Stimulated activated CD8-positive, alpha-beta memory T cell treated with anti-CD3 and anti-CD28 coated beads, Interleukin-7, amount 100 ng/mL, for 48 hours (primary cell): ENCODE results near the gene ZNF808.
"Not testable (repeated sequence)": the region's sequence is repeated elsewhere in the genome, so short reads cannot be mapped to it uniquely, and the experiment has no call there.

Experiments used
- DNase-seq, 2 donors: peaks; one replicate each; pipeline ENCODE4 v3.0.0-alpha.2; 2020; ENCODE audit warnings: low read depth in 1 of 2; ENCODE audit errors: extremely low read depth in 1 of 2

ZNF808 gene

DNA sequence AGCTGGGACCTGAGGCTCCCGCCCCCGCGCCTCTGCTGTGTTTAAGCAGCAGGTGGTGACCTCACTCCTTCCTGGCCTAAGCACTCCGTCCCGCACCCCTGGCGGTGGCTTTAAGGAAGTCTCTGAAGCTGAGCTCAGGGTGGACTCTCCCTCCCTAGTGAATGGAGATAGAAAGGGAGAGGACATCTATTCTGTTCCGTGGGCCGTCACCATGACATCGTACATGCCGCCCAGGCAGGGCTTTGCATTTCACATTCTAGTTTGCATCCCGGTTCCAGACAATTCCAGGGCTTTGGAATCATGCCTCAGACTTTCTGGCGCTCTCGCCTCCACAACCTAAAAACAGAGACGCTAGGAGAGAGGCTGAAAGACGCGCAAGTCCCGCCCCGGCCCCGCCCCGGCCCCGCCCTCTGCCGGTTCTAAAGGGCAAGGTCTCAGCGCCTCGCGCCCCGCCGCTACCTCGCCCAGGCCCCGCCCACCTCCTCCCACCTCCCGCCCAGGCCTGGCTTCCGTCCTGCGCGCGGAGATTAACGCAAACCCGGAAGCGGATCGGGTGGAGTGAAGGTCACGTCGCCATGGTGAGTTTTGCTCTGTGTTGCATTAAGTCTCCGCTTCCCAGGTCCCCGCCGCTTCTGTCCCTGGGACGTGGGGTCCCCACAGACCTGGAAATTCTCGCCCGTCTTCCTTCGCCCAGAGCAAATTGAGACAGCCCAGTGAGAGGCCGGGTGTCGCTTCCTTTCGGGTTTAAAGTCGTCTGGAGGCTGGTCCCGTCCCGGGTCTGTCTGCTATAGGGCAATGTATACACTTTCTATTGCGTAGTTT lies at the start of gene ZNF808:
Gene ZNF808 (plus strand): TSS at position 535 of the 822 bp plus-strand sequence. CDS start 15,617 bp downstream, outside the sequence.
- DNase-seq, result peak; percentile 89 to 94

- not testable (repeated sequence) for DNase-seq
These were observed 43.2 kb upstream of the ZNF808 start for GRCh38 chr19:52484111-52484743.

DNA sequence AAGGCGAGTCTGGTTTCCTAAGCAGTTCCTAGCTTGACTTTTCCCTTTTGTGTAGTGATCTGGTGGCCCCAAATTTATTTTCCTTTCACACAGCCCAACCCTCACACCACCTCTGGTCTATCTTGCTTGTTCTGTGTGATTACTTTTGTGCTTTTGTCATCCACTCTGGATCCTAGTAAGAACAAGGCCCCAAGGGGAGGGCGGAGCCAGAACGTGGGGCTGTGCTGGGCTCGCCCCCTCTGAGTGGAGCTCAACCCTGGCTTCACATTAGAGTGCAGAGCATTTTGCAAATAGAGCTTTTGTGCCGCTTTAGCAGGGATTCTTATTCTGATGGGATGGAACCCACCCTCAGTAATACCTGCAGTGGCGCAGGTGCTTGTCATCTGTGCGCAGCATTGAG lies 42.4 kb upstream of the ZNF808 start:
- not testable (repeated sequence) for DNase-seq

DNA sequence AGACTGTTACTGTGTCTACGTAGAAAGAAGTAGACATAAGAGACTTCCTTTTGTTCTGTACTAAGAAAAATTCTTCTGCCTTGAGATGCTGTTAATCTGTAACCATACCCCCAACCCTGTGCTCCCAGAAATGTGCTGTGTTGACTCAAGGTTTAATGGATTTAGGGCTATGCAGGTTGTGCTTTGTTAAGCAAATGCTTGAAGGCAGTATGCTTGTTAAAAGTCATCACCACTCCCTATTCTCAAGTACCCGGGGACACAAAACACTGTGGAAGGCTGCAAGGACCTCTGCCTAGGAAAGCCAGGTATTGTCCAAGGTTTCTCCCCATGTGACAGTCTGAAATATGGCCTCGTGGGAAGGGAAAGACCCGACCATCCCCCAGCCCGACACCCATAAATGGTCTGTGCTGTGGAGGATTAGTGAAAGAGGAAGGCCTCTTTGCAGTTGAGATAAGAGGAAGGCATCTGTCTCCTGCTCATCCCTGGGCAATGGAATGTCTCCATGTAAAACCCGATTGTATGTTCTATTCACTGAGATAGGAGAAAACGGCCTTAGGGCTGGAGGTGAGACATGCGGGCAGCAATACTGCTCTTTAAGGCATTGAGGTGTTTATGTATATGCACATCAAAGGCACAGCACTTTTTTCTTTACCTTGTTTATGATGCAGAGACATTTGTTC lies 41.8 kb upstream of the ZNF808 start:
- DNase-seq, result not testable (repeated sequence)

GRCh38 chr19:52492201-52492993 lies 35.1 kb upstream of the ZNF808 start:
- DNase-seq, result no peak

DNA sequence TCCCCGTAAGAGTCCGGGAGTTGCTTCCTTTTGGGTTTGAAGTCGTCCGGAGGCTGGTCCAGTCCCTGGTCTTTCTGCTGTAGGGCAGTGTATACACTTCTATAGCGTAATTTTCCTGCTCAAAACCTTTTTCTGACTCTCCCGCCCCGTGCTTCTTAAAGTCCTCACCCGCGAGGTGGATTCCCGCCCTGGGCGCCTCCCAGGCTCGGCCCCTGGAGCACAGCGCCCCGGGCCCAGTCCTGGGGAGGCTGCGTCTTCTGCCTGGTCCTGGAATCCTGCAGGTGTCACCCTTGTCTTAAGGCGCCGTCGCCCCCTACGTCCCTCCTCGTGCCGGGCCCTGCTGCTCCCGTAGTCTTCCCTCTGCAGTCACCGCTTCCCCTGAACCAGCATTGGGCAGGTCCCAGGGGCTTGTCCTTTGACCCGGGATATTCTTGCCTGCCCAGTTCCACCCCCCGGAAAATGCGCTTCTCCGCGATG lies 34.4 kb upstream of the ZNF808 start:
- DNase-seq, result no peak

DNA sequence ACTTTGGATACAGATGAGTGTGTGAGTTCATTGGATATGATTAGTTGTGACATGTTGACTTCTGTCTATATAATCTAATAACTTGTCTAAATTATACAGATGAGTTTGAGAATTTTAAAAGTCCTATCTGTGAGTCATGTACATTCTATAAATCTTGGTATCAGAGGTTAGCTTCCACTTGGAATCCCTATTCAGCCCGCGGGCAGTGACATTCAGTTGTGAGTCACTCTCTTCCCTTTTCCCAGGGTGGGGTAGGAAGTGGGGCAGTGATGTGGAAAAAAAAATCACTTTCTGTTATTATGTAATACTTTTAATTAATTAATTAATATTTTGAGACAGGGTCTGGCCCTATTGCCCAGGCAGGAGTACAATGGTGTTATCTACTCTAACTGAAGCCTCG lies 33.0 kb upstream of the ZNF808 start:
- DNase-seq, result no peak

GRCh38 chr19:52498571-52498970 lies 28.9 kb upstream of the ZNF808 start:
- no peak for DNase-seq

- DNase-seq, result not testable (repeated sequence)
These were observed 27.0 kb upstream of the ZNF808 start for GRCh38 chr19:52500474-52500873.

DNA sequence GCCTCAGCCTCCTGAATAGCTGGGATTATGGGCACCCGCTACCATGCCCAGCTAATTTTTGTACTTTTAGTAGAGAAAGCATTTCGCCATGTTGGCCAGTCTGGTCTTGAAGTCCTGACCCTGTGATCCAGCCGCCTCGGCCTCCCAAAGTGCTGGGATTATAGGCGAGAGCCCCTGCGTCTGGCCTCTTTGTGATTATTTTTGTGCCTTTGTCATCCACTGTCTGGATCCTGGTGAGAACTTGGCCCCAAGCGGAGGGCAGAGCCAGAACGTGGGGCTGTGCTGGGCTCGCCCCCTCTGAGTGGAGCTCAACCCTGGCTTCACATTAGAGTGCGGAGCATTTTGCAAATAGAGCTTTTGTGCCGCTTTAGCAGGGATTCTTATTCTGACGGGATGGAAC lies 26.5 kb upstream of the ZNF808 start:
- DNase-seq, result not testable (repeated sequence)

DNA sequence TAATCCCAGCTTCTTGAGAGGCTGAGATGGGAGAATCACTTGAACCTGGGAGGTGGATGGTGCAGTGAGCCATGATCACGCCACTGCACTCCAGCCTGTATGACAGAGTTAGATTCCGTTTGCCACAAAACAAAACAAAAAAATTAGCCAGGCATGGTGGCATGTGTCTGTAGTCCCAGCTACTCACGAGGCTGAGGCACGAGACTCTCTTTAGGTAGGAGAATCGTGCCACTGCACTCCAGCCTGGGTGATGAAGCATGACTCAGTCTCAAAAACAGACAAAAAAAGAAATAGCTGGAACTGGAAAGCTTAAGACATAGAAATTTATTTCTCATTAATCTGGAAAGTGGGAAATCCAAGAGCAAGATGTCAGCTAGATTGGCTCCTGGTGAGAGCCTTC lies 20.2 kb upstream of the ZNF808 start:
- DNase-seq, result no peak

DNA sequence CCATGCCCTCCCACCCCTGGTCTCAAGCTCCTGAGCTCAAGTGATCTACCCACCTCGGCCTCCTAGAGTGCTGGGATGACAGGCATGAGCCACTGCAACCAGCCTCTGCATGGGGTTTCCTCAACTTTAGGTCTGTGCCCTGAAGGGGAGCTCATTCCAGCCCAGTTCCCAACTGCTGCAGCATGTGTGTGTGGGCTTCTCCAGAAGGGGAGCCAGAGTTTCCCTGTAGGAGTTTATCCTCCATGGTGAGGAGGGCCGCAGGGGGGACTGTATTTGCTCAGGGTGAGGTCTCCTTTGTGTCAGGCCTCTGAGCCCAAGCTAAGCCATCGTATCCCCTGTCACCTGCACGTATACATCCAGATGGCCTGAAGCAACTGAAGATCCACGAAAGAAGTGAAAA lies 11.3 kb upstream of the ZNF808 start:
- DNase-seq, result no peak

GRCh38 chr19:52518646-52519045 lies 8.8 kb upstream of the ZNF808 start:
- DNase-seq, result no peak

- DNase-seq, result not testable (repeated sequence)
These were observed 8.3 kb upstream of the ZNF808 start for GRCh38 chr19:52519175-52519574.

GRCh38 chr19:52520013-52520412 lies 7.5 kb upstream of the ZNF808 start:
- no peak for DNase-seq

DNA sequence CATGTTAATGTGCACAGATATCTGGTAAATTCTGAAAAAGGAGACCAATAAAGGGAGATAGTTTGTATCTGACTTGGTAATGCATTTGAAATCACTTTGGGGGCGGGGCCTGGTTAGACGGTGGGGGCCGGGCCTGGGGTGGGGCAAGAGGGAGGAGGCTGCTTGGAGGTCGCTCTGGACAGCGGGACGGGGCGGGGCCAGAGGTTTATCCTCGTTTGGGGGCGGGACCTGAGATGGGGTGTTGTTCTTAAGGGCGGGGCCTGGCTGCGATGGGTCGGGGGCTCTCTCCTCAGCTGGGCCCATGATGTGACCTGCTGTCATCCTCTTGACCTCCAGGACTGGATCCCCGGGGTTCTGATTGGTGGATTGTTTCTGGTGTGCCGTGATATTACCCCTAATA lies 4.9 kb upstream of the ZNF808 start:
- DNase-seq, result no peak

GRCh38 chr19:52524086-52524485 lies 3.4 kb upstream of the ZNF808 start:
- no peak for DNase-seq

- no peak for DNase-seq
These were observed 486 bp downstream of the ZNF808 start for GRCh38 chr19:52527956-52528351.

DNA sequence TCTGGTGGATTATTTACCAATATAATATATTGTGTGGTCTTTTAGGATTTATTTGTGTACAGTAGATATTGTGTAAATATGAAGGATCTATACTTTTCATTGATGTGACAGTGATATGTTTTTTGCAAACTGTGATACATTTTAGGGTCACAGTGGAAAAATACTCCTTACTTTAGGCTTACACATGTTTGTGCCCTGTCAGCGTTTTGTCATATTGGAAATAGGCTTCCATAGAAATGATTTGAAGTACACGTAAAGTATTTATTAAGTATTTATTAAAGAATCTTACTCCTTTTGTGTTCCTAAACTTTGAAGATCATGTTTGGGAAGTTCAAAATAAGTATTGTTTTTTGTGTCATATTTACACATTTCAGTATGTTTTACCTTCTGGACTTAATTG lies 5.0 kb downstream of the ZNF808 start:
- no peak for DNase-seq

DNA sequence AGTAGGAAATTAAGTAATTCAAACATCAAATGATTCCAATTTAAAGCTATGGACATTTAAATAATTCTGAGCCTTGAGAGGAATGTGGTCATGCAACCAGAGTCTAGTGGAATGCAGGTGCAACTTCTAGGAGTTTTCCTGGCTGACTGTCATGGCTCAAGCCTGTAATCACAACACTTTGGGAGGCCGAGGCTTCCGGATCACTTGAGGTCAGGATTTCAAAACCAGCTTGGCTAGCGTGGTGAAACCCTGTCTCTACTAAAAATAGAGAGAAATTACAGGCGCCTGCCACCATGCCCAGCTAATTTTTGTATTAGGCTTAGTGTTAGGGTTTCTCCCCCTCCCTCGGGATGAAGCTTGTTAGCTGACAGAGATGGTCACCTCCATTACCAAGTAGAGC lies 6.4 kb downstream of the ZNF808 start:
- DNase-seq, result no peak

- DNase-seq, result not testable (repeated sequence)
These were observed 7.9 kb downstream of the ZNF808 start for GRCh38 chr19:52535385-52535770.
